ENCODE data around the gene PTPRQ.

The PTPRQ gene

GRCh38 chr12:80551897-80552296, 107.9 kb downstream of the PTPRQ start:
- no peak for TF ChIP-seq CTCF (IDR thresholded peaks at IDR 0.05; ENCODE audit: low read depth, low read length)
- no peak for DNase-seq
- no peaks in the 10 kb centered on the region for H3K36me3 ChIP-seq
- H3K27me3 ChIP-seq (ENCODE audit: insufficient read depth, low read depth, severe bottlenecking), result no peaks in the 10 kb centered on the region
- no peak overlapping the region for H3K4me3 ChIP-seq (ENCODE audit: low read depth, low read length)
- H3K27ac ChIP-seq, result no peak overlapping the region
- H3K9me3 ChIP-seq (ENCODE audit: severe bottlenecking), result no peaks in the 10 kb centered on the region

GRCh38 chr12:80553316-80553715, 109.3 kb downstream of the PTPRQ start:
- no peak for DNase-seq
- no peak overlapping the region for H3K4me3 ChIP-seq (ENCODE audit: low read depth, low read length)
- no peak for TF ChIP-seq CTCF (IDR thresholded peaks at IDR 0.05; ENCODE audit: low read depth, low read length)
- no peaks in the 10 kb centered on the region for H3K36me3 ChIP-seq
- no peak overlapping the region for H3K27ac ChIP-seq
- H3K9me3 ChIP-seq (ENCODE audit: severe bottlenecking), result no peaks in the 10 kb centered on the region
- no peaks in the 10 kb centered on the region for H3K27me3 ChIP-seq (ENCODE audit: insufficient read depth, low read depth, severe bottlenecking)

GRCh38 chr12:80556566-80556965, 112.5 kb downstream of the PTPRQ start:
- H3K27me3 ChIP-seq (ENCODE audit: insufficient read depth, low read depth, severe bottlenecking), result no peaks in the 10 kb centered on the region
- H3K4me3 ChIP-seq (ENCODE audit: low read depth, low read length), result no peak overlapping the region
- no peak for DNase-seq
- no peak for TF ChIP-seq CTCF (IDR thresholded peaks at IDR 0.05; ENCODE audit: low read depth, low read length)
- no peaks in the 10 kb centered on the region for H3K36me3 ChIP-seq
- H3K9me3 ChIP-seq (ENCODE audit: severe bottlenecking), result no peaks in the 10 kb centered on the region
- H3K27ac ChIP-seq, result no peak overlapping the region

GRCh38 chr12:80559766-80560165, 115.7 kb downstream of the PTPRQ start:
- no peak for DNase-seq
- Histone ChIP-seq H3K27me3 (ENCODE audit: insufficient read depth, low read depth, severe bottlenecking) (no peaks in the 10 kb centered on the region), H3K27ac (no peak overlapping the region), H3K36me3 (no peaks in the 10 kb centered on the region), H3K4me3 (ENCODE audit: low read depth, low read length) (no peak overlapping the region), H3K9me3 (ENCODE audit: severe bottlenecking) (no peaks in the 10 kb centered on the region)
- TF ChIP-seq CTCF (IDR thresholded peaks at IDR 0.05; ENCODE audit: low read depth, low read length), result no peak

- Histone ChIP-seq H3K27ac (no peak overlapping the region), H3K9me3 (ENCODE audit: severe bottlenecking) (no peaks in the 10 kb centered on the region)
- no peak for TF ChIP-seq CTCF (IDR thresholded peaks at IDR 0.05; ENCODE audit: low read depth, low read length)
Measured at GRCh38 chr12:80565271-80565670, 121.2 kb downstream of the PTPRQ start.

GRCh38 chr12:80567401-80567800, 123.4 kb downstream of the PTPRQ start:
- DNase-seq, result no peak
- H3K36me3 ChIP-seq, result no peaks in the 10 kb centered on the region
- TF ChIP-seq CTCF (IDR thresholded peaks at IDR 0.05; ENCODE audit: low read depth, low read length), result no peak
- H3K27me3 ChIP-seq (ENCODE audit: insufficient read depth, low read depth, severe bottlenecking), result no peaks in the 10 kb centered on the region
- no peak overlapping the region for H3K27ac ChIP-seq
- H3K9me3 ChIP-seq (ENCODE audit: severe bottlenecking), result no peaks in the 10 kb centered on the region
- H3K4me3 ChIP-seq (ENCODE audit: low read depth, low read length), result no peak overlapping the region

More at GRCh38 chr12:80565271-80565670, 121.2 kb downstream of the PTPRQ start:
- no peak overlapping the region for H3K4me3 ChIP-seq (ENCODE audit: low read depth, low read length)
- no peaks in the 10 kb centered on the region for H3K36me3 ChIP-seq
- DNase-seq, result no peak
- H3K27me3 ChIP-seq (ENCODE audit: insufficient read depth, low read depth, severe bottlenecking), result no peaks in the 10 kb centered on the region
